H1 (cell line): ENCODE results near the gene NUCB1. TPM values are rescaled to one million over a fixed set of nuclear protein-coding genes. Genes with fewer than 3 reads are reported as not detected.

Experiments
- BCL11A ChIP-seq, 2 experiments: IDR thresholded peaks; one replicate each; pipeline ENCODE4 v1.6.1; 2011; ENCODE audit warnings: low read depth in 2 of 2, low read length in 2 of 2, mild to moderate bottlenecking in 2 of 2
- CHD7 ChIP-seq: fragments of 300-600 bp; sonication (generic); IDR thresholded peaks from 2 replicates; pipeline ENCODE4 v1.7.1; 2012; ENCODE audit warnings: low read length, moderate library complexity, mild to moderate bottlenecking, inconsistent platforms; ENCODE audit not compliant: insufficient replicate concordance
- EP300 ChIP-seq, 2 experiments: IDR thresholded peaks; 1 replicate in 1 of 2; 2 replicates in 1 of 2; pipeline ENCODE4 v1.6.1; 2011 to 2012; ENCODE audit warnings: low read depth in 2 of 2, low read length in 2 of 2, mild to moderate bottlenecking in 2 of 2, borderline replicate concordance in 1 of 2, inconsistent platforms in 1 of 2, moderate library complexity in 1 of 2
- HDAC6 ChIP-seq: IDR thresholded peaks from one replicate; pipeline ENCODE4 v1.7.1; 2012; ENCODE audit warnings: low read depth, mild to moderate bottlenecking, inconsistent platforms, low read length, moderate library complexity
- MAFK ChIP-seq: IDR thresholded peaks from 2 replicates; pipeline ENCODE4 v1.6.1; 2012; ENCODE audit warnings: low read depth, mild to moderate bottlenecking, improper control_type of control experiment, low read length
- RFX5 ChIP-seq: IDR thresholded peaks from 2 replicates; pipeline ENCODE4 v1.6.1; 2011; ENCODE audit warnings: low read depth, low read length, improper control_type of control experiment, borderline replicate concordance
- polyA plus RNA-seq, 7 experiments: library from polyadenylated mRNA; depleted of rRNA in 3 of 7; stranded (reverse) in 5 of 7; unstranded in 2 of 7; fragments of >200 nt in 5 of 7; fragments of 200-250 nt in 2 of 7; gene quantifications; 1 replicate in 5 of 7; 2 replicates in 1 of 7; 4 replicates in 1 of 7; pipeline versions ENCODE4 v1.2.1 to v1.2.3, GENCODE V29; 2011 to 2013; ENCODE audit warnings: missing spikeins in 2 of 7, mixed read lengths in 2 of 7
- total RNA-seq: library from RNA; stranded (reverse); fragmentation: NEBNext Ultra II Directional; extraction: Animal tissue kit (Norgen Biotek cat#: 25700); gene quantifications from 2 replicates; pipeline ENCODE4 v1.2.1, GENCODE V29; 2021

Gene NUCB1
- total and polyA plus RNA-seq, 2 of the 8 experiments (the other 6 are each of a cell fraction or from before 2014, with no cell fraction given): 111 to 121 TPM

DNA sequence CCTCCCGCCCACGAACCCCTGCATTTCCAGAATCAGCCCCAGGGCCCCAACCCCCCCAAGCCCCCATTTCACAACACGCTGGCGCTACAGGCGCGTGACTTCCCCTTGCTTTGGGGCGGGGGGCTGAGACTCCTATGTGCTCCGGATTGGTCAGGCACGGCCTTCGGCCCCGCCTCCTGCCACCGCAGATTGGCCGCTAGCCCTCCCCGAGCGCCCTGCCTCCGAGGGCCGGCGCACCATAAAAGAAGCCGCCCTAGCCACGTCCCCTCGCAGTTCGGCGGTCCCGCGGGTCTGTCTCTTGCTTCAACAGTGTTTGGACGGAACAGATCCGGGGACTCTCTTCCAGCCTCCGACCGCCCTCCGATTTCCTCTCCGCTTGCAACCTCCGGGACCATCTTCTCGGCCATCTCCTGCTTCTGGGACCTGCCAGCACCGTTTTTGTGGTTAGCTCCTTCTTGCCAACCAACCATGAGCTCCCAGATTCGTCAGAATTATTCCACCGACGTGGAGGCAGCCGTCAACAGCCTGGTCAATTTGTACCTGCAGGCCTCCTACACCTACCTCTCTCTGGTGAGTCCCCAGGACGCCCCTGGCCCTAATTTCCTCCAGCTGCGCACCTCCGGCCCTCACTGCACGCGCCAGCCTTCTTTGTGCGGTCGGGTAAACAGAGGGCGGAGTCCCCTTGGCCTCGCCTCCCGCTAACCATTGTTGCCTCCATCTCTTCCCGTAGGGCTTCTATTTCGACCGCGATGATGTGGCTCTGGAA lies 65.1 kb downstream of the NUCB1 start, which contains the start of gene FTL (continued):
- TF ChIP-seq EP300 (IDR thresholded peaks at IDR 0.05; ENCODE audit: borderline replicate concordance in 1 of 2, low read depth in 2 of 2, low read length in 2 of 2) (no peak), RFX5 (no peak), MAFK (no peak), HDAC6 (no peak), CHD7 (no peak), BCL11A (IDR thresholded peaks at IDR 0.05; ENCODE audit: low read depth in 2 of 2, low read length in 2 of 2) (no peak)
